HG03139 (cell line): ENCODE measurements around the gene CHMP2B.
A peak's percentile ranks its signal among the peaks of the same experiment; 100 is the strongest.
"Not testable (repeated sequence)": the region's sequence is repeated elsewhere in the genome, so short reads cannot be mapped to it uniquely, and the experiment has no call there.

Experiments used
- ATAC-seq: cut with Tn5 transposase; IDR thresholded peaks from one replicate; pipeline ENCODE4 v1.9.1; 2021; ENCODE audit not compliant: unreplicated experiment

The CHMP2B gene

DNA sequence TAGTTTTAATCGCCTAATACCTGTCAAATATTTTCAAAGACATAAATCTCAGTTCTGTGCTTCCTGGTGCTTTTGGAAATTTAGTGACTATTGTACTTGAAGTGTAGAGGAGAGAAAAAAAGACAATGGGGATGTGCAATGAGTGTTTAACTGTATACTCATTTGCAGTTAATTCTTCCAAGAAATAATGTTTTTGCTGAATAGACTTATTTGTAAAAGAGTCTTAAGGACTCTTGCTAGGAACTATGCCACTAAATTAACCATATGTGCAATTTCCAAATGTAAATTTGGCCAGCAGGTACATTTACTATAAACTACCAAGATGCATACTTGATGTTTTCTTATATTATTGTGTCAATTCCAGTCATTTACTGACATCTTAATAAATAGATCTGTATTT lies 2.0 kb downstream of the CHMP2B start:
- ATAC-seq: no peak

DNA sequence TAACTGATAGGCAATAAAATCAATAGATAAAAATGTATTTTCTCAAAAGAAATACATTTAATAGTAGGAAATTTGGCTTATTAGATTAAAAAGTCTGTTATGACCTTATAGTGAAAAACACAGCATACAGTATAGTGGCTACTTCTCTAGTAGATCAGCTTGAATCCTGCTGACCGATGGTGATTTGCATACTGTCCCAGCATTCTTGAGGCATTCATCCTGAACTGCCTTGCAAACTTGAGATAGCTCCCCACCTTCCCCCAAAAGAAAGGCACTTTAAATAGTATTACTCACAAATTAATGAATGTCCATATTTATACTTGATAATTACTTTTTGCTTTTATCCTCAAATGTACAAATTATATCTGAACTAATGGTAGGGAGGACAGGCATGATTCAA lies 6.7 kb downstream of the CHMP2B start:
- ATAC-seq: no peak

DNA sequence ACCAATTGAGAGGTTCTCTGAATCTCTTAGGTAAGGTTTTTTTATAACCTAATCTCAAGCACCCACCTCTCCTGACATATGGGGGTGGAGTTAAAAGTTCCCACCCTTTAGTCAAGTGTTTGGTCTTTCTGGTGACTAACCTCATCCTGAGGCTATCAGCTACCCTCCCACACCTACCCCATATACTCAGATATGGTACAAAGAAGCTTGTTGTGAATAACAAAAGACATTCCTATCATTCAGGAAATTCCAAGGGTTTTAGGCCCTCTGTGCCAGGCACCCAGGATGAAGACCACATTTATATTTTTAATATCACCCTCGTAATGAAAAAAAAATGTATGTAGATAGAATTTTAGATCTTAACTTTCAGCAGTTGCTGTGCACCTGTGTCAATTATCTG lies 9.0 kb downstream of the CHMP2B start:
- no peak for ATAC-seq

DNA sequence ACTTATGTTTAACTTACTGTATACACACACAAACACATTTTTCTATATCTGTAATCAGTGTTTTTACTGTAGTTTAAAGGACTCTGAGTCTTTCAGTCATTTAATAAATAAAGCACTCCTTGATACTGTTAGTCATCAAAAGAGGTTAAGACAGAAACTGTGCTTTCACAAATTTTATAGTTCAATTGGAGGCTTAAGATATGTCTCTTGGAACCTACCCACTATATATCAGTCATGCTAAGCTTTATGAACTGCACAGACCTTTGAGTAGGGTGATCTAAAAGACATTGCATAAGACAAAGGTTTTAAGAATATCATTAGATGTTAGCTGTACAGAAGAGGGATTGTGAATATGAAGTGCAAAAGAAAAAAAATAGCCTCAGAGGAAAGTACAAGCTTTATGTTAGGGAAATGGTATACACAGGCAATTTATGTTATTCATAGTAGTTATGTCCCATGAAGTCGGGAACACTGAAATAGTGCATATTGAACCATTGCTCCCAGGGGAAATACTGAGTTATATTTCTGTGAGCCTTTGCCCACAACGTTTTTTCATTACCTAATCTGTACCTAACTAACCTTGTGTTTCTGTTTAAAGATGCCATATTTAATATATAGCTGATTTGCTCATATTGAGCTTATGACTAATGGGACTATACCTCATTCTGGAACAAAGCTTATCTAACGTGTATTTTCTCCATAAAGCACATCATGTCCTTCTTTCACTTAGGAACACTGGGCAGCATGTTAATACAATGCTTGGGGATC lies 19.7 kb downstream of the CHMP2B start:
- no peak for ATAC-seq

DNA sequence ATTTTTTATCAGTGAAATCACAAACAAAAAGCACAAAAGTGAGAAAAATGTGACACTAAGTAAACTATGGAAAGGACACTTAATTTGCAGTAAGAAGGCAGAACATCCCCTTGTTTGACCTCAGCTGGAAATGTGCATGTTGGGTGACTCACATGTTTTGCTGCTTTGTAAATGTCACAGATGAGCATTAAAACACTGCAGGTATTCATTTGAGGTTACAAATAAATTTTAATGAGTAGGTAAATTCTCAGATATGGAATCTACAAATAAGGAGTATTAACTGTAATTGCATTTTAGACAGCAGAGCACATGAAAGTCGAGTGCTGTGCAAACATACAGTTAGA lies 20.3 kb downstream of the CHMP2B start:
- no peak for ATAC-seq

DNA sequence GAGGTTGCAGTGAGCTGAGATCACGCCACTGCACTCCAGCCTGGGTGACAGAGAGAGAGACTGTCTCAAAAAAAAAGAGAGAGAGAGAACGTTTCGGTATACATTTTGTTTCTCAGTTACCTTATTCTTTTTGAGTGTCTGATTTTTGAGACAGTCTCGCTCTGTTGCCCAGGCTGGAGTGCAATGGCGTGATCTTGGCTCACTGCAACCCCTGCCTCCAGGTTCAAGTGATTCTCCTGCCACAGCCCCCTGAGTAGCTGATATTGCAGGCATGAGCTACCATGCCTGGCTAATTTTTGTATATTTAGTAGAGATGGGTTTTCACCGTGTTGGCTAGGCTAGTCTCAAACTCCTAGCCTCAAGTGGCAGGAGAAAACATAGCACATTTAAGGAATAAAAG lies 21.1 kb downstream of the CHMP2B start:
- ATAC-seq: not testable (repeated sequence)

DNA sequence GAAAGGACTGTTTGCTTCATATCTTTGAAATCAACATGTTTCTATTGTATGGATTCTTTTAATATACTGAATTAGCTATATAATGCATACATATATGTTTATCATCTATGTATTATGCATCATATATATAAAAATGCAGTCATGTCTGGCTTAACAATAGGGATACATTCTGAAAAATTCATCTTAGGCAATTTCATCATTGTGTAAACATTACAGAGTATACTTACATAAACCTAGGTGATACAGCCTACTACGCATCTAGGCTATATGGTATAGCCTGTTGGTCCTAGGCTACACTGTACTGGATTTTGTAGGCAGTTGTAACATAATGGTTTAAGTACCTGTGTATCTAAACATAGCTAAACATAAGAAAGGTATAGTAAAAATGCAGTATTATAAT lies 21.7 kb downstream of the CHMP2B start:
- no peak for ATAC-seq

DNA sequence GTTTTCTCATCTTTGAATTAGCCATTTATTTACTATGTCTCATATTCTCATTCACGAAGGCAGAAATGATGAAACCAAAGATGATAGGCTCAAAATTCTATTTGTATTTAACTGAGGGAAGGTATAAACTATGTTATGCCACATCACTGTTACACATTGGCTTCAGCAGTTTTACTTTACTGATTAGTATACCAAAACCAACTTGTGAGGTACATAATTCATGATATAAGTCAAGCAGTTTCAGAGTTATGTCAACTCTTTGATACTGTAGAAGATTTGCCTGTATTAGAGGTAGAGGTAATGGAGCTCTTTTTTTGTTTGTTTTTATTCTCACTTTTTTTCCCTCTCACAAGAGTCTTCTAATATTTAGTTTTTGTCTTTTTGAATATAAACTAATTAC lies 22.9 kb downstream of the CHMP2B start:
- ATAC-seq: no peak

DNA sequence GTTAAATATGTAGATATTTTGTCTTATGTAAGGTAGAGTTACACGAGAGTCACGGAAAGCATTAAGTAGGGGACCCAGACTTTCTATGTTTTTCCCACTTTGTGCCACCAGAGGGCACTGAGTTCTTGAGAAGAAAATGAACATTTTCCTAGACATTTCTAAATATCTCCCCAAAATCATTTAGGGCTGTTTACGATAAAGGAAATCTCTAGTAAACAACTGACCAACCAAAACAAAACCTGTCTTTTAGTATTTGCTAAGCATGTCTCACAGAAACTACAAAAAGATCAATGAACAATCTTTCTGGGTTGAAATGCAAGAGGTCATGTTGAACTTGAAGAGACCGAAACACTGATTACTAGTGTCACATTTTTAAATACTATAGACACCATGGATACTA lies 33.2 kb downstream of the CHMP2B start:
- no peak for ATAC-seq

DNA sequence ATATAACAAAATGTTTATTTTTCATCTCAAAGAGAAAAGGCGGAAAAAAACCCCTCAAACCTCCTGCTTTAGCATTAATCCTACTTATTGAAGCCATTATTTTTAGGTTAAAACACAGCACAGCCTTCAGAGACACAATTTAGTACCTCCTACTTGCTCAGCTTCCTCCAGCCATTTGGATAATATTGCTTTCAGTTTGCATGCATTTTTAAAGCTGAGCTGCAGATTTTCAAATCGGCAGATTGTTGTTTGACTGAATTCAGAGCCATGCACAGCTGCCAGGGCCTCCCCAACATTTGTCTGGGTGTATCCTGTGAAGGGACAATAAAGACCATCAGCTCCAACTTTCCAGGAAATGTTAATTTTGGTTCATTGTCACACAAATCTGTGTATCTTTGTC lies 34.8 kb downstream of the CHMP2B start:
- no peak for ATAC-seq

DNA sequence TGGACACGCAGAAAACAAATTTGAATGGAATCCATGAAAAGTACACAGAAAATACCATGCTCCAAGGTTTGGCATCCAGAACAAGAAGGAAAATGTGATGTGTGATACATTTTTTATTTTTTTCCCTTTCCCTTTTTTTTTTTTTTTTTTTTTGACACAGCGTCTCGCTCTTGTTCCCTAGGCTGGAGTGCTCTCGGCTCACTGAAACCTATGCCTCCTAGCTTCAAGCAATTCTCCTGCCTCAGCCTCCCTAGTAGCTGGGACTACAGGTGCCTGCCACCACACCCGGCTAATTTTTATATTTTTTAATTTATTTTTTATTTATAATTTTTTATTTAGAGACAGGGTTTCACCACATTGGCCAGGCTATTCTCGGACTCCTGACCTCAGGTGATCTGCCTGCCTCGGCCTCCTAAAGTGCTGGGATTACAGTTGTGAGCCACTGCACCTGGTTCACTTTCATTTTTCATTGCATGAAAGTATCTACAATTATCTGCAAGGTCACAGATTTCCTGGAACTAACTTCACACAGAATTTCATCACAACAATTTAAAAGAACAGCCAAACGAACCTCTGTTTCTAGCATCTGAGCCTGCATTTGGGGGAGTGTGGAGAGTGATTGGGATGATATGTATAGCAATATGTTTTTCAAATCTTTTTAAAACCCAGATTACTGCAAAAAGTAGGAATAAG lies 41.0 kb downstream of the CHMP2B start:
- no peak for ATAC-seq

DNA sequence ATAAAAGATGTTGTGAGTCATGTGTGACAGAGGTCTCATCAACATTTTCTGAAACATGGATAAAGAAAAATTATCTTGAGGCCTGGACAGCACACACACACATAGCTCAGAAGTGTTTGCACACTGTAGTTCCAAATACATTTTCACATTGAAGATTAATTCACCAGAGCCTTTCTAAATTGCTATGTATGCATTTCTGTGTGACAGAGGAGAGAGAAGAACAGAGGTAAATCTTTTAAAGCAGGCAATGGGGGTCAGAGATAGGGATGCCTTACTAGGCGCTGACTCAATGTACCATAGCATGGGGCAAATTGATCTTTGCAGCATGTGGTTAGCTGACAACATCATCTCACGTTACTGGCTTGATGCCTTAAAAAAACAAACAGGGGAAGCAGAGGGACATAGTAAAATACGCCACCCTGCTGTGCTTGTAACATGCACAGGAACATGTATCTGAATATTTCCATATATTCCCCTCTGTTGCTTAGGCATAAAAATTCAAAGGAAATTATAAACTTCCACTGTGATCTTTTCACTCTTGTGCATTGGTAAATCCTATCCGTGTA lies 41.6 kb downstream of the CHMP2B start:
- ATAC-seq: no peak

DNA sequence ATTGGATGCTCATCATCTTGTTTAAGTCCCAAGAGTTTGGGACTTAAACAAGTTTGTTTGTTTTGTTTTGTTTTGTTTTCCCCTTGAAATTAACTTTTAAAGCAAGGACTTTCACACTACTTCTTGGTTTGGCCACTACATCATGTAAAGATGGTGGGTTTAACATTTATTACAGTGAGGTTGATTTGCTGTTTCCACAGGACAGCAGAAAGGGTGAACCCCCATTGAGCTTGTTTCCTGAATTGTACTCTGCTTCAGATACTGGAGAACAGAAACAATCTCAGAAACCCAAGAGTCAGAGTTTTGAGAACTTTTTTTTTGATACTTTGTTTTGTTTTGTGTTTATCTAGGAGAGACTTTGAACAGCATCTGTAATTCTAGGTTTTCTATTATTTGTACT lies 42.6 kb downstream of the CHMP2B start:
- no peak for ATAC-seq

DNA sequence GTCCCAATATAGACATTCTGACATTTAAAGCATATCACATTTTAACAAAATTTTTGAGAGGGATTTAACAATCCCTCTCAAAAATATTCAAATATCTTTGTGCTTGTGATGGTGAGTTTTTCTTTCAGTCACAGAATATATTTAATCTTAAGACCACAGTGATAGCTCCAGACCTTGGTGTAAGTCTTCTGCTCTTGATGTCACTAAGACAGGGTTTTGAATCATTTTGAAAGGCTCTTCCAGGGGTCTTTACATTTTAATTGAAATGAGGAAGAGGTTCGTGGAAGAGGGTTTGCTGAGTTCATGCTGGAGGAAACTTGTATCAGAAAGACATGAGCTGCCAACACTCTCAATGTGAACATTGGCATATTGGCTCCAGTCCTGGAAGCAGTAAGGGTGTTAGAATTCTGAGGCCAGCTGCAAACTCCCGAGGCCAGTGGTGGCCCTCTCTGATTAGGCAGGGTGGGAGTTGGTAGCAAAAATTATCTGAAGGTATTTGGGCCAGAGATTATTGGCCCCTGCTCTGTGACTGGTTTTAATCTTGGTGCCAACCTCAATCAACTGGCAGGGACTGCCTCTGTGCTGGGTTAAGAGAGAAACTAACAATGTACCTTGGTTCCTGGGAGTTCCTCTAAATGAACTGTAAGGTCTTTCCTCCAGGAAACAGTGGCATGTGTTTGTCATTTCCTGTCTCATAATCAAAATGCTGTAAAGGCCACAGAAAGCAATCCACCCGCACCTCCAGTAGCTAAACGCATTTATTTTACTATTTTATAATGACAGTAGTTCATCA lies 44.0 kb downstream of the CHMP2B start:
- no peak for ATAC-seq

DNA sequence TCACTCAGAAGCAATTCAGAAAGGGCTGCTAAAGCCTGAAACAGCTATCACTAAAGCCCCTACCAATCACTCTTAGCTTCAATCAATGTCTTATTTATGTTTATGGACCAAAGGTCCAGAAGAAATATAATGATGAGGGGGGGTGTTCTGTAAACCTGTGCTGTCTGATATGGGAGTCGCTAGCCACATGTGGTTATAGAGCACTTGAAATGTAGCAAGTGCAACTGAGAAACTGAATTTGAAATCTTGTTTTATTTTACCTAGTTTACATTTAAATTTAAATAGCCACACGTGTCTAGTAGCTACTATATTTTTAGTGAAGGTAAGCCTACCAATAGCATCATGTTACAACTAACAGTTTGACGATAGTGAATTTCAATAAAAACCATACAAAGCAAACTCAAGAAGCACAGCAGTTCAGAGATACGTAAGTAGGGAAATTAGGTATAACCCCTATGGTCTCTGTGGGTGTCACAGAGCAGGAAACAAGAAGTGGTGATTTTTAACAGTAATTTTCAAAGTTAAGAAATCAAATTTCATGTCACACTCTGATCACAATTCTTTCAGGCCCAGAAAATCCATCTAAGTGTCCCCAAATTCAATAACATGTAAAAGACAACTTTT lies 45.7 kb downstream of the CHMP2B start:
- no peak for ATAC-seq

DNA sequence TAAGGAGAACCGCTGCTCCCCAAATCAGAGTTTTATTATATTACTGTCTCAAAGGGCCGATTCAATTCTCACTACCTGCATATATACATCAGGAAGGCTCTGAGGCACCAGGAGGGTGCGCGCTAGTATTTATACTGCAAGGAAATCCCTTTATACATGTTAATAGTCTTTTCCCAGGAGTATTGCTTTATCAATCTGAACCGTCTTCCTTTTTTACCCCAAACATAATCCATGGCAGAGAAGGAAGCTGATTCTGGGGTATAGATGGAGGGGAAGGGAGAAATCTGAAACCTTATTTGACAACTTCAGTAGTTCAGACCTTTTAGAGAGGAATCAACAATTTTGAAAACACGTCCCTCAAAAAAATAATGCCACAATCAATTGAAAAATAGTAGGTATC lies 49.4 kb downstream of the CHMP2B start, which contains the start of gene POU1F1:
Gene POU1F1 (minus strand): TSS at position 101 of the 400 bp plus-strand sequence. CDS start 122 bp downstream, outside the sequence.
- ATAC-seq: no peak

DNA sequence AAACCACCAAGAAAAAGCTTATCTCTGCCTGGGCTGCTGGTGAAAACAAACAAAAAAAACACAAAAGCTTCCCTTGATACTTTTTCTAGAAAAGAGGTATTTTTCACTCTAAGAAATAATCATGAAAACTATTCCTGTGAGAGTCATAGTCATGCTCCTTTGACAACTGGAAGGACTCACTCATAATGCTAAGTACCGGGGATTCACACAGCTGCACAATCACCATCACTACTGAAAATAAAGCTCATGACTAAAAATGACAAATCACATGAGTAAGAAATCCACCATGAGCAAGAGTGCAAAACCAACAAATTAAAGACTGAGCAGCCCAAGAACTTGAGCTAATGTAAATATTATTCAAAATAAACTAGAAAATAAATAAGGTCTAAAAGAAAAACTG lies 59.9 kb downstream of the CHMP2B start:
- no peak for ATAC-seq

DNA sequence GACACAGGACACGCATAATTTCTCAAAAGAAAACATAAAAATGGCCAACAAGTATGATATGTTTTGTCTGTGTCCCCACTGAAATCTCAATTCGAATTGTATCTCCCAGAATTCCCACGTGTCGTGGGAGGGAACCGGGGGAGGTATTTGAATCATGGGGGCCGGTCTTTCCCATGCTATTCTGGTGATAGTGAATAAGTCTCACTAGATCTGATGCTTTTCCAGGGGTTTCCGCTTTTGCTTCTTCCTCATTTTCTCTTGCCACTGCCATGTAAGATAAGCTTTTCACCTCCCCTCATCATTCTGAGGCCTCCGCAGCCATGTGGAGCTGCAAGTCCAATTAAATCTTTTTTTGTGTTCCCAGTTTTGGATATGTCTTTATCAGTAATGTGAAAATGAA lies 61.3 kb downstream of the CHMP2B start:
- ATAC-seq: no peak

DNA sequence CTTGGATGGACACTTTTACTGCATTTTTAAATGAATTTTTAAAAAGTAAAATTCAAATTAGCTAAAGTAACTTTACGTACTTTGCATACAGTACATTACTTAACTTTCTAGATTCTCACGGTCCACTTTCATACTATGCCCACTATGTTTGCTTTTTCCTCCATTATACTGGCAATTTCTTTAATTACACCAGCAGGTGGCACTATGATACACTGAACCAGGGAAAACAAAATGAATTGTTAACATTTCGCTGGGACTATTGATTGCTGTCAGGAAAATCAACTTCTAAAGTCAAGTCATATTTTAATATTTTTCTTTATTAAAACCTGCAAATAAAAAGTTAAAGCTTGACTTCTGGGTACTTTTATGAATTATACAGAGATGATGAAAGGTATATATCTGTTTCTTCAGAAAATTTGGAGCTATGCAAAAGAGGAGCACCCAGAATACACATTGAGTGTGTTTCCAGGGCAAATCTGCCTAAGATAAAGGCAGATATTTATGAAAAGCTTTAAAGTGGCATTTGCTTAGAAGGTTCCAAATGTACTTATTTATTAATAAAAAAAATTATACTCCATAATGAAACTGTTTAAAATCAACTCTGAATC lies 71.1 kb downstream of the CHMP2B start:
- peak; percentile 69 for ATAC-seq

DNA sequence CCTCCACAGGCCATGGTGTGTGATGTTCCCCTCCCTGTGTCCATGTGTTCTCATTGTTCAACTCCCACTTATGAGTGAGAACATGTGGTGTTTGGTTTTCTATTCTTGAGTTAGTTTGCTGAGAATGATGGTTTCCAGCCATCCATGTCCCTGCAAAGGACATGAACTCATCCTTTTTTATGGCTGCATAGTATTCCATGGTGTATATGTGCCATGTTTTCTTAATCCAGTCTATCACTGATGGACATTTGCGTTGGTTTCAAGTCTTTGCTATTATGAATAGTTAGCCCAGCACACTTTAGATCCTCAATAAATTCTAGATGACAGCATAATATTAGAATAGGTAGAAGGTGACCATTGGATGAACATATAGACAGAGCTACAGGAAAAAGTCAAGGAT lies 77.9 kb downstream of the CHMP2B start:
- ATAC-seq: not testable (repeated sequence)
